ENCODE data around the gene FUT6. TPM values are rescaled to one million over a fixed set of nuclear protein-coding genes. Genes with fewer than 3 reads are reported as not detected.
"Not testable (repeated sequence)": the region's sequence is repeated elsewhere in the genome, so short reads cannot be mapped to it uniquely, and the experiment has no call there.

Gene FUT6
- total RNA-seq, 4 donors from 2014 or later: 0.29 TPM; not detected in 3

DNA sequence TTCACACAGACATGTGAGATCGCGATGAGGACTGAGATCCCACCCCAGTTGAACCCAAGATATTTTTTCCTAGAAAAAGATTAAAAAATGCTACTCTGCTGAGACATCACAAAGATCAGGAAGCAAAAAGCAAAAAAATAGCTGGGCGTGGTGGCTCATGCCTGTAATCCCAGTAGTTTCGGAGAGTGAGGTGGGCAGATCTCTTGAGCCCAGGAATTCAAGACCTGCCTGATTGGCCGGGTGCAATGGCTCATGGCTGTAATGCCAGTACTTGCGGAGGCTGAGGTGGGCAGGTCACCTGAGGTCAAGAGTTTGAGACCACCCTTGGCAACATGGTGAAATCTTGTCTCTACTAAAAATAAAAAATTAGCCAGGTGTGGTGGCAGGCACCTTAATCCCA lies 10.7 kb upstream of the FUT6 start:
- H3K27ac ChIP-seq: no peak overlapping the region

DNA sequence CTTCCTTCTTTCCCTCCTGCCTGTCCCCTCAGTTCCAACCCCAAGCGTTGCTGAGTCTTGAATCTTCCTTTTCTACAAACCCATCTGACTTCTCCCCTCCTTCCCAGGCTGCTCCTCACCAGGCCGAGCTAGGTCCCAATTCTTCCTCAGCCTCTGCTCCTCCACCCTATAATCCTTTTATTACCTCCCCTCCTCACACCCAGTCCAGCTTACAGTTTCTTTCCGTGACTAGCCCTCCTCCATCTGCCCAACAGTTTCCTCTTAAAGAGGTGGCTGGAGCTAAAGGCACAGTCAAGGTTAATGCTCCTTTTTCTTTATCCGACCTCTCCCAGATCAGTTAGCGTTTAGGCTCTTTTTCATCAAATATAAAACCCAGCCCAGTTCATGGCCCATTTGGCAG lies 9.1 kb upstream of the FUT6 start:
- H3K9me3 ChIP-seq; intact Hi-C loops (cut with DNase I; ENCODE audit: low total_unique reads); H3K4me1 ChIP-seq; H3K4me3 ChIP-seq; H3K36me3 ChIP-seq; ATAC-seq; in situ Hi-C loops (cut with MboI; ENCODE audit: low sequenced_read_pairs in 4 of 4); H3K27ac ChIP-seq; H3K27me3 ChIP-seq; DNase-seq: not testable (repeated sequence)

More for the DNA sequence above, 10.7 kb upstream of the FUT6 start:
- peaks cover 0 to 4% (median 3%) of the 10 kb centered on the region in 3 donors for H3K27me3 ChIP-seq
- H3K4me3 ChIP-seq: no peak overlapping the region
- no peaks in the 10 kb centered on the region for H3K4me1 ChIP-seq
- no peaks in the 10 kb centered on the region for H3K9me3 ChIP-seq
- TF ChIP-seq, protein P1, sequence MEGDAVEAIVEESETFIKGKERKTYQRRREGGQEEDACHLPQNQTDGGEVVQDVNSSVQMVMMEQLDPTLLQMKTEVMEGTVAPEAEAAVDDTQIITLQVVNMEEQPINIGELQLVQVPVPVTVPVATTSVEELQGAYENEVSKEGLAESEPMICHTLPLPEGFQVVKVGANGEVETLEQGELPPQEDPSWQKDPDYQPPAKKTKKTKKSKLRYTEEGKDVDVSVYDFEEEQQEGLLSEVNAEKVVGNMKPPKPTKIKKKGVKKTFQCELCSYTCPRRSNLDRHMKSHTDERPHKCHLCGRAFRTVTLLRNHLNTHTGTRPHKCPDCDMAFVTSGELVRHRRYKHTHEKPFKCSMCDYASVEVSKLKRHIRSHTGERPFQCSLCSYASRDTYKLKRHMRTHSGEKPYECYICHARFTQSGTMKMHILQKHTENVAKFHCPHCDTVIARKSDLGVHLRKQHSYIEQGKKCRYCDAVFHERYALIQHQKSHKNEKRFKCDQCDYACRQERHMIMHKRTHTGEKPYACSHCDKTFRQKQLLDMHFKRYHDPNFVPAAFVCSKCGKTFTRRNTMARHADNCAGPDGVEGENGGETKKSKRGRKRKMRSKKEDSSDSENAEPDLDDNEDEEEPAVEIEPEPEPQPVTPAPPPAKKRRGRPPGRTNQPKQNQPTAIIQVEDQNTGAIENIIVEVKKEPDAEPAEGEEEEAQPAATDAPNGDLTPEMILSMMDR (IDR thresholded peaks at IDR 0.05 in 4 of 5, conservative IDR thresholded peaks at IDR 0.05 in 1 of 5): no peak
- no peak for TF ChIP-seq POLR2A (IDR thresholded peaks at IDR 0.05)
- DNase-seq: no peak
- H3K36me3 ChIP-seq: no peaks in the 10 kb centered on the region
- in situ Hi-C loops (cut with MboI; ENCODE audit: low sequenced_read_pairs in 4 of 4): no loop called here
- ATAC-seq: no peak
- intact Hi-C loops (cut with DNase I; ENCODE audit: low total_unique reads): no loop called here

DNA sequence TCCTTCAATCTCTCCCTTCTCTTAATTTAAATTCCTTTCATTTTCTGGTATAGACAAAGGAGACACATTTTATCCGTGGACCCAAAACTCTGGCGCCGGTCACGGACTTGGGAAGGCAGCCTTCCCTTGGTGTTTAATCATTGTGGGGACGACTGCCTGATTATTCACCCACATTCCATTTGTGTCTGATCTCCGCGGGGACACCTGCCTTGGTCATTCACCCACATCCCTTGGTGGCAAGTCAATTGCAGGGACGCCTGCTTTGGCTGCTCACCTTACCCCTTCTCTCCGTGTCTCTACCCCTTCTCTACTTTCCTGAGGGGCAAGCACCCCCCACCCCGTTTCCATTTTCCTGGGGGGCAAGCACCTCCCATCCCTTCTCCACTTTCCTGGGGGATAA lies 8.3 kb upstream of the FUT6 start:
- DNase-seq; in situ Hi-C loops (cut with MboI; ENCODE audit: low sequenced_read_pairs in 4 of 4); H3K9me3 ChIP-seq; H3K4me1 ChIP-seq; ATAC-seq; H3K4me3 ChIP-seq; H3K36me3 ChIP-seq; H3K27ac ChIP-seq; H3K27me3 ChIP-seq; intact Hi-C loops (cut with DNase I; ENCODE audit: low total_unique reads): not testable (repeated sequence)

DNA sequence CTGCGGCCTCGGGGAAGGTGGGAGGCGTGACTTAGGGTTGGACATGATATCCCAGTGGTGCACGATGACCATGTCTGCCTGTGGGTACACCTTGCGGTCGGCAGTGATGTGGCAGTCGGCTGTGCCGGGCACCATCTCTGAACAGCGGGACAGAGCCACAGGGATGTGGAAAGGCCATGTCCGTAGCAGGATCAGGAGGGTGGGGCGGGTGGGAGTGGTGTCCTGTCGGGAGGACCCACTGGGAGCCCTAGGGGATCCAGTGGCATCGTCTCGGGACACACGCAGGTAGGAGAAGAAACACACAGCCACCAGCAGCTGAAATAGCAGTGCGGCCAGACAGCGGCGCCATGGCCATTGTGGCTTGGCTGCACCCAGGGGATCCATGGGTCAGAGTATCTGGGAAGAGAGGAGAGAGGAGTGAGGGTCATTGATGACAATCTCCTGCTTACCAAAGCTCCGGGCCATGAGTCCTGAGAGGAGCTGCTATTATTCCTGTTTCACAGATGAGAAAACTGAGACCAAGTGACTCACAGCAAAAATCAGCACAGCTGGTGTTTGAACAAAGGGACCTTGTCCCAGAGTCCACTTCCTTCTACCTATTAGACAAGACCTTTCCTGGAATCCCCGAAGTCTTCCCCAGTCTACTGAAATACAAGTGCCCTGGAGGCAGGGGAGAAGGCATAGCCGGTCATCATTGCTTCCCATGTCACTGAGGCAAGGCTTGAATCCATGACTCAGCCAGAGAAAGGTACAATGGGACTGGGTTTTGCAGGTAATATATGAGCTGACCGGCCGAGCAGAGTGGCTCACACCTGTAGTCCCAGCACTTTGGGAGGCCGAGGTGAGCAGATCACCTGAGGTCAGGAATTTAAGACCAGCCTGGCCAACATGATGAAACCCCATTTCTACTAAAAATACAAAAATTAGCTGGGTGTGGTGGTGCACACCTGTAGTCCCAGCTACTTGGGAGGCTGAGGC lies 5.2 kb upstream of the FUT6 start:
- Histone ChIP-seq H3K9me3 (no peaks in the 10 kb centered on the region), H3K4me1 (no peaks in the 10 kb centered on the region), H3K36me3 (no peaks in the 10 kb centered on the region), H3K27ac (no peak overlapping the region), H3K27me3 (peaks cover 0 to 3% (median 2%) of the 10 kb centered on the region in 3 donors), H3K4me3 (no peak overlapping the region)
- no peak for DNase-seq
- in situ Hi-C loops (cut with MboI; ENCODE audit: low sequenced_read_pairs in 4 of 4) (no loop called here), intact Hi-C loops (cut with DNase I; ENCODE audit: low total_unique reads) (no loop called here)
- ATAC-seq: no peak
- no peak for TF ChIP-seq POLR2A (IDR thresholded peaks at IDR 0.05)
- TF ChIP-seq, protein P1 (IDR thresholded peaks at IDR 0.05 in 4 of 5, conservative IDR thresholded peaks at IDR 0.05 in 1 of 5): no peak

DNA sequence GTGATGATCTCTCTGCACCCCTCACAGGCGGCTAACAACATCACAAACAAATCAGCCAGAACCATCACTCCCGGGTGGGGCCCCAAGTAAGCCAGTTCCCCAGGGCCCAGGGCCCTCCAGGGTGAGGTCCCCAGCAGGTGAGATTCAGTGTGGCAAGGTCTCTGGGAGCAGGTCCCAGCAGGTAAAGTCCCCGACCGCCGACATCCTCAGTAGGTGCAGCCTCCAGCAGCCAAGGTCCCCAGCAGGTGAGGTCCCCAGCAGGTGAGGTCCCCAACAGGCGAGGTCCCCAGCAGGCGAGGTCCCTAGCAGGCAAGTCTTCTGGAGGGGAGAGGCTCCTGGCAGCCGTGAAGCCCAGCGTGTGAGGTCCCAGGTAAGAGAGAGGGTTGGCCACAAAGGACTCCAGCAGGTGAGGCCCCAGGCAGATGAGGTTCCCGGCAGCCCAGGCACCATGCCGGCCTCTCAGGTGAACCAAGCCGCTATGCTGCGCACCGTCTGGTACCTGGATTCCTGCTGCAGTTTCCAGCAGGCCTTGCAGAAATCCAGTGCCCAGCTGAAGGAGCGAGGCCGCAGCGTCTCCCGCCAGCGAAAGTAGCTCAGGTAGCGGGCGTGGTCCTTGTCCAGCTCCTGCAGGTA lies 3.9 kb upstream of the FUT6 start:
- in situ Hi-C loops (cut with MboI; ENCODE audit: low sequenced_read_pairs in 4 of 4) (no loop called here), intact Hi-C loops (cut with DNase I; ENCODE audit: low total_unique reads) (no loop called here)
- TF ChIP-seq POLR2A (IDR thresholded peaks at IDR 0.05): no peak
- TF ChIP-seq, protein P1 (IDR thresholded peaks at IDR 0.05 in 4 of 5, conservative IDR thresholded peaks at IDR 0.05 in 1 of 5): no peak
- no peak overlapping the region for H3K27ac ChIP-seq
- H3K27me3 ChIP-seq: peaks cover 0 to 5% (median 3%) of the 10 kb centered on the region in 3 donors
- ATAC-seq (no peak), DNase-seq (no peak)
- H3K9me3 ChIP-seq: no peaks in the 10 kb centered on the region
- H3K4me1 ChIP-seq: no peaks in the 10 kb centered on the region
- no peaks in the 10 kb centered on the region for H3K36me3 ChIP-seq
- H3K4me3 ChIP-seq: no peak overlapping the region

DNA sequence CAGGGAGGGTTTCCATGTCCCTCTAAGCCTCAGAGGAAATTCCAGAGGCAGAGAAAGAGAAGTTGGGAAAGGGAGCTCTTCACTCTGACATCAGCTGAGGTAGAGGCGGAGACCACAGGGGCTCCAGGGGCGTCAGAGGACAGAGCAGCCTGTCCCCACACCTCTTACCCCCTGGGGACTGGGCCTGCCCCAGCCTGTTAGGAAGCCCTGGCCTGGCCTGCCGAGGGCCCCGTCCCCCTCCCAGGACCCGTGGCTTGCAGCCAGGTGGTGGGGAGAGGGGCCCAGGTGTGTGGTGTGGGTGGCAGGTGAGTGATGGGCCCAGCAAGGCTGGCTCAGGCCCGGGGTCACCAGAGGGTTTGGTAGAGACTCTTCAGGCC lies 2.2 kb upstream of the FUT6 start:
- intact Hi-C loops (cut with DNase I; ENCODE audit: low total_unique reads); H3K4me1 ChIP-seq; in situ Hi-C loops (cut with MboI; ENCODE audit: low sequenced_read_pairs in 4 of 4): not testable (repeated sequence)

More for the DNA sequence above, 2.2 kb upstream of the FUT6 start:
- H3K27ac ChIP-seq, H3K27me3 ChIP-seq, H3K4me3 ChIP-seq, ATAC-seq, H3K9me3 ChIP-seq, H3K36me3 ChIP-seq, DNase-seq: not testable (repeated sequence)
